ENCODE results near the gene B3GALT6.

B3GALT6 gene

DNA sequence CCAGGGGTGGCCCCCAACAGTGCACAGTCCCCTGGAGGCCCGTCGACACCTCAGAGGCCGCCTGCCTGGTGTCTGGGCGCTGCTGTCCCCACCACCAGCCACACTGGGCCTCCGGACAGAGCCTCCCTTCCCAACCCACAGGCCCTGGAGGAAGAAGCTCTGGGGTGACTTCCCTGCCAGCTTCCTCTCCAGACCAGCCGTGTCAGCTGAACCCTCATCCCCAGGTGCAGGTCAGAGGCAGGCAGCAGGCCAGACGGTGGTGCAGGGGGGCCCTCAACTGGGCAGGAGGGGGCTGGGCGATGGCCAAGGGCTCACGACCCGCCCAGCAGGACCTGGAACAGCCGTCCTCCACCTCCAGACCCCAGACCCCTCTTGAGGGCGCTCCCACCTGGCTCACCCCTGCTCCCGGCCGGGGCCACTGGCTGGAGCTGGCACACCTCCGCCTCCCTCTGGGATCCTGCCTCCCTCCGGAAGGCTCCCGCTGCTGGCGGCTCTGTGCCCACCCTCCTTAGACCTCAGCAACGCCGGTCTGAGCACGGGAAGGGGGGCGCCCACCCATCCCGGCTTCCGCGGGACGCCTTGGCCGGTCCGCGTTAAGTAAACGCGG is 26.2 kb upstream of the B3GALT6 start:
- Histone ChIP-seq H3K9me3 (ENCODE audit: control insufficient read depth, insufficient read depth, low read depth, low read length) (no peaks in the 10 kb centered on the region), H3K36me3 (ENCODE audit: control insufficient read depth in 2 of 2, insufficient read depth in 1 of 2, low read length in 2 of 2) (no peaks in the 10 kb centered on the region), H3K4me1 (ENCODE audit: control insufficient read depth, insufficient read depth, low read length) (peaks cover 3% of the 10 kb centered on the region; the same call in 1 of the 2 replicates), H3K27ac (ENCODE audit: extremely low read depth, low read depth, low read length) (no peak overlapping the region), H3K4me3 (ENCODE audit: low read depth, low read length) (no peak overlapping the region)
- CTCF ChIA-PET, result no interaction called here
- POLR2A ChIA-PET, result interaction anchor here (0.6 kb wide), 1 partner anchor 140 kb away, joined by 3 read pairs; no protein-coding TSS in a partner anchor
- TF ChIP-seq ZNF513 (tag by site-specific recombination; IDR thresholded peaks at IDR 0.05) (no peak), ZIC2 (tag by site-specific recombination; IDR thresholded peaks at IDR 0.05) (peak; percentile 72; the same call in 1 of the 2 replicates), BCL11B (tag by site-specific recombination; IDR thresholded peaks at IDR 0.05; ENCODE audit: low read depth) (peak; percentile 15; the same call in 1 of the 2 replicates), ZFHX2 (tag by site-specific recombination; conservative IDR thresholded peaks at IDR 0.05) (no peak)
- TF ChIP-seq, protein P1, sequence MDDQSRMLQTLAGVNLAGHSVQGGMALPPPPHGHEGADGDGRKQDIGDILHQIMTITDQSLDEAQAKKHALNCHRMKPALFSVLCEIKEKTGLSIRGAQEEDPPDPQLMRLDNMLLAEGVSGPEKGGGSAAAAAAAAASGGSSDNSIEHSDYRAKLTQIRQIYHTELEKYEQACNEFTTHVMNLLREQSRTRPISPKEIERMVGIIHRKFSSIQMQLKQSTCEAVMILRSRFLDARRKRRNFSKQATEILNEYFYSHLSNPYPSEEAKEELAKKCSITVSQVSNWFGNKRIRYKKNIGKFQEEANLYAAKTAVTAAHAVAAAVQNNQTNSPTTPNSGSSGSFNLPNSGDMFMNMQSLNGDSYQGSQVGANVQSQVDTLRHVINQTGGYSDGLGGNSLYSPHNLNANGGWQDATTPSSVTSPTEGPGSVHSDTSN (CRISPR knock-in tag; IDR thresholded peaks at IDR 0.05), result no peak
- TF ChIP-seq, protein P2, sequence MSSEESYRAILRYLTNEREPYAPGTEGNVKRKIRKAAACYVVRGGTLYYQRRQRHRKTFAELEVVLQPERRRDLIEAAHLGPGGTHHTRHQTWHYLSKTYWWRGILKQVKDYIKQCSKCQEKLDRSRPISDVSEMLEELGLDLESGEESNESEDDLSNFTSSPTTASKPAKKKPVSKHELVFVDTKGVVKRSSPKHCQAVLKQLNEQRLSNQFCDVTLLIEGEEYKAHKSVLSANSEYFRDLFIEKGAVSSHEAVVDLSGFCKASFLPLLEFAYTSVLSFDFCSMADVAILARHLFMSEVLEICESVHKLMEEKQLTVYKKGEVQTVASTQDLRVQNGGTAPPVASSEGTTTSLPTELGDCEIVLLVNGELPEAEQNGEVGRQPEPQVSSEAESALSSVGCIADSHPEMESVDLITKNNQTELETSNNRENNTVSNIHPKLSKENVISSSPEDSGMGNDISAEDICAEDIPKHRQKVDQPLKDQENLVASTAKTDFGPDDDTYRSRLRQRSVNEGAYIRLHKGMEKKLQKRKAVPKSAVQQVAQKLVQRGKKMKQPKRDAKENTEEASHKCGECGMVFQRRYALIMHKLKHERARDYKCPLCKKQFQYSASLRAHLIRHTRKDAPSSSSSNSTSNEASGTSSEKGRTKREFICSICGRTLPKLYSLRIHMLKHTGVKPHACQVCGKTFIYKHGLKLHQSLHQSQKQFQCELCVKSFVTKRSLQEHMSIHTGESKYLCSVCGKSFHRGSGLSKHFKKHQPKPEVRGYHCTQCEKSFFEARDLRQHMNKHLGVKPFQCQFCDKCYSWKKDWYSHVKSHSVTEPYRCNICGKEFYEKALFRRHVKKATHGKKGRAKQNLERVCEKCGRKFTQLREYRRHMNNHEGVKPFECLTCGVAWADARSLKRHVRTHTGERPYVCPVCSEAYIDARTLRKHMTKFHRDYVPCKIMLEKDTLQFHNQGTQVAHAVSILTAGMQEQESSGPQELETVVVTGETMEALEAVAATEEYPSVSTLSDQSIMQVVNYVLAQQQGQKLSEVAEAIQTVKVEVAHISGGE (tag by site-specific recombination; conservative IDR thresholded peaks at IDR 0.05; ENCODE audit: low read depth), result no peak

GRCh38 chr1:1206376-1206965 is 25.6 kb upstream of the B3GALT6 start, which contains the start of gene TNFRSF18:
TSS of gene TNFRSF18 (minus strand) at chr1:1206592. CDS start at chr1:1206571, 21 bp downstream.
- no peak within 1 kb of the TSS for H3K4me3 ChIP-seq (ENCODE audit: low read depth, low read length)

More at GRCh38 chr1:1206376-1206965, 25.6 kb upstream of the B3GALT6 start, which contains the start of gene TNFRSF18:
- 0 out of 2 replicates have a peak, but pooled peaks have one; percentile 29 for TF ChIP-seq PATZ1 (tag by site-specific recombination; IDR thresholded peaks at IDR 0.05)
- no peak for TF ChIP-seq IKZF3 (tag by site-specific recombination; IDR thresholded peaks at IDR 0.05)
- TF ChIP-seq GLIS1 (tag by site-specific recombination; IDR thresholded peaks at IDR 0.05), result peak; percentile 73
- TF ChIP-seq ZNF549 (tag by site-specific recombination; IDR thresholded peaks at IDR 0.05), result no peak
- no peak for TF ChIP-seq ZBTB10 (tag by site-specific recombination; IDR thresholded peaks at IDR 0.05)
- H3K36me3 ChIP-seq (ENCODE audit: control insufficient read depth in 2 of 2, insufficient read depth in 1 of 2, low read length in 2 of 2), result no peaks in the 10 kb centered on the region
- H3K4me1 ChIP-seq (ENCODE audit: control insufficient read depth, insufficient read depth, low read length), result peaks cover 3% of the 10 kb centered on the region; the same call in 1 of the 2 replicates
- CTCF ChIA-PET, result no interaction called here
- no peaks in the 10 kb centered on the region for H3K9me3 ChIP-seq (ENCODE audit: control insufficient read depth, insufficient read depth, low read depth, low read length)
- POLR2A ChIA-PET, result interaction anchor here (0.6 kb wide), 1 partner anchor 139 kb away, joined by 3 read pairs; no protein-coding TSS in a partner anchor
- no peak within 1 kb of the TSS for H3K27ac ChIP-seq (ENCODE audit: extremely low read depth, low read depth, low read length)
